Activated CD4-positive, alpha-beta T cell treated with anti-CD3 and anti-CD28 coated beads for 24 hours (primary cell): ENCODE data around the gene EXOSC5.

ENCODE experiments used
- DNase-seq, 2 donors: peaks; one replicate each; pipeline ENCODE4 v3.0.0-alpha.2; 2020; ENCODE audit warnings: low read depth in 2 of 2

The EXOSC5 gene

GRCh38 chr19:41341669-41342490 is 55.3 kb downstream of the EXOSC5 start:
- DNase-seq = no peak

GRCh38 chr19:41339936-41340335 is 57.2 kb downstream of the EXOSC5 start:
- DNase-seq = no peak
